ENCODE results near the gene LMO3.

DNA sequence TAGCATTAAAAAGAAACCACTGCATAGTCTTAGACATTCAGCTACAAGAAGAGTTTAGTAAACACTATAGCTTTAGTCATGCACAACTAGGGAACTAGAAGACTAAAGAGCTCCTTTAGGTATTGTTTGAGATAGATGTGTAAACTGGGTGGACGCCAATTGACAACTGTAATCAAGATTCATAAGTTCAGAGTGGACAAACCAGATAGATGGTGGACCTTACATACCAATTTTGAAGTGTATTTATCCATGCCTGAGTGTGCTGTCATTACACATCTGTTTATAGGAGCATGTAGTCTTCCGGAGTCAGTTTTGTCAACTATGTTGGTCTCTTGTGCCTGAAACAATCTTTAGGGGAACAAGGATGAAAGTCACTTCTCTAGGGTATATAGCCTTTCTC, 96.6 kb downstream of the LMO3 start:
- no peak for TF ChIP-seq GATA3 (IDR thresholded peaks at IDR 0.05; ENCODE audit: low read depth, low read length)
- no peak for TF ChIP-seq GATA2 (IDR thresholded peaks at IDR 0.05; ENCODE audit: low read depth, low read length)

Data from SH-SY5Y (cell line).